Forelimb muscle (tissue), 1 donor: ENCODE measurements around the gene LEFTY2. TPM values are rescaled to one million over a fixed set of nuclear protein-coding genes. Genes with fewer than 3 reads are reported as not detected.
"Not testable (repeated sequence)": the region's sequence is repeated elsewhere in the genome, so short reads cannot be mapped to it uniquely, and the experiment has no call there.

Experiments
- DNase-seq: peaks from one replicate; pipeline ENCODE4 v3.0.0-alpha.2; 2013; ENCODE audit warnings: low read depth
- polyA plus RNA-seq: library from polyadenylated mRNA; unstranded; fragments of 120-200 nt; gene quantifications from one replicate; pipeline ENCODE4 v1.2.1, GENCODE V29; 2013; ENCODE audit not compliant: insufficient read length

Gene LEFTY2
- polyA plus RNA-seq: 6.4 TPM

GRCh38 chr1:225941187-225941941 is at the start of gene LEFTY2:
Gene LEFTY2, minus strand, starts transcription at chr1:225941220. Its CDS starts 80 bp downstream, at chr1:225941140.
- DNase-seq: peak; percentile 72

GRCh38 chr1:225987491-225988316 is 46.7 kb upstream of the LEFTY2 start:
- no peak for DNase-seq

GRCh38 chr1:225981714-225982113 is 40.7 kb upstream of the LEFTY2 start:
- no peak for DNase-seq

GRCh38 chr1:225980005-225980836 is 39.2 kb upstream of the LEFTY2 start:
- DNase-seq: no peak

- no peak for DNase-seq
Measured at GRCh38 chr1:225979421-225979820, 38.4 kb upstream of the LEFTY2 start.

DNA sequence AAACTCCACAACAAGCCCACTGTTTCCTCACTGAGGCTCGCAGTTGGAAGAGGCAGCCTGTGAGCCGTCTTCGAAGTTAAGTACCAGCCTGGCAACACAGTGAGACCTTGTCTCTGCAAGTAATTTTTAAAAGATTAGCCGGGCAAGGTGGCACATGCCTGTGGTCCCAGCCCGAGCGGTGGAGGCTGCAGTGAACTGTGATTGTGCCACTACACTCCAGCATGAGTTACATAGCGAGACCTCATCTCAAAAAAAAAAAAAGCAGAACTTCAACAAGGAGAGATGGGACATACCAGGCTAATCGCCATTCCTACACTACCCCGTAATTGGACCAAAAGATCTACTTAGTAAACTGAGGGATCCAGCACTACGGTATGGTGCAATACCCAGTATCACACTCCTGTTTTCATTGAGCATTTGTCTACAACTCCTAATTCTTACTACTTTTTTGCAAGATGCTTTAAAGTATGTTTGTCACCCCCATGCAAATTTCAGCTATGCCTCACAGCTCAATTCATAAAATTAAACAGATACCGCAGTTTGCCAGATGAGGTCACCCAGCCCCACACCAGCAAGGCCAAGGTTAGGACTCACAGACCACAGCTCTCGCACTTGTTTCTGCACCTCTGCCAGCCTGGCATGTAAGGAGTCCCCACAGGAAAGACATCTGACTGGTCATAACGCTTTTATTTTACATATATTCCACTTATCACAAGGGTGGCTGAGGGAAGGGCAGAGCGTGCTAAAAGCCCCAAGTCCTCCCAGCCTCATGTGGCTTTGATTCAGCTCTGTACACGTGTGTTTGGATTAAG is 37.1 kb upstream of the LEFTY2 start:
- DNase-seq: no peak

DNA sequence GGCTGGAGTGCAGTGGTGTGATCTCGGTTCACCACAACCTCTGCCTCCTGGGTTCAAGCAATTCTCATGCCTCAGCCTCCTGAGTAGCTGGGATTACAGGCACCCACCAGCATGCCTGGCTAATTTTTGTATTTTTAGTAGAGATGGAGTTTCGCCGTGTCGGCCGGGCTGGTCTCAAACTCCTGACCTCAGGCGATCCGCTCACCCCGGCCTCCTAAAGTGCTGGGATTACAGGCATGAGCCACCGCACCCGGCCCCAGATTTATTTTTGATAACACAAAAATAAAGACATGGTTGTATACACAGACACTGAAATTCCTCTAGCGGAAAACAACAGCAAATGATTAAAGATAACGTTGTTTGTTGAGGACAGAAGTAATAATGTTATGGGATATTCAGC is 34.1 kb upstream of the LEFTY2 start:
- DNase-seq: not testable (repeated sequence)

GRCh38 chr1:225974454-225974853 is 33.4 kb upstream of the LEFTY2 start:
- DNase-seq: no peak

GRCh38 chr1:225973158-225973557 is 32.1 kb upstream of the LEFTY2 start:
- DNase-seq: no peak

- DNase-seq: no peak
Measured at GRCh38 chr1:225972344-225973152, 31.5 kb upstream of the LEFTY2 start.

DNA sequence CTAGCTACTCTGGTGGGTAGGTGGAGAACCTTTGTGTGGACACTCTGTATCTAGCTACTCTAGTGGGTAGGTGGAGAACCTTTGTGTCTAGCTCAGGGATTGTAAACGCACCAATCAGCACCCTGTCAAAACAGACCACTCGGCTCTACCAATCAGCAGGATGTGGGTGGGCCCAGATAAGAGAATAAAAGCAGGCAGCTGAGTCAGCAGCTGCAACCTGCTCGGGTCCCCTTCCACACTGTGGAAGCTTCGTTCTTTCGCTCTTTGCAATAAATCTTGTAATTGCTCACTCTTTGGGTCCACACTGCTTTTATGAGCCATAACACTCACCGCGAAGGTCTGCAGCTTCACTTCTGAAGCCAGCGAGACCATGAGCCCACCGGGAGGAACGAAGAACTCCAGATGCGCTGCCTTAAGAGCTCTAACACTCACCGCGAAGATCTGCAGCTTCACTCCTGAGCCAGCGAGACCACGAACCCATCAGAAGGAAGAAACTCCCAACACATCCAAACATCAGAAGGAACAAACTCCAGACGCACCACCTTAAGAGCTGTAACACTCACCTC is 29.7 kb upstream of the LEFTY2 start:
- not testable (repeated sequence) for DNase-seq

DNA sequence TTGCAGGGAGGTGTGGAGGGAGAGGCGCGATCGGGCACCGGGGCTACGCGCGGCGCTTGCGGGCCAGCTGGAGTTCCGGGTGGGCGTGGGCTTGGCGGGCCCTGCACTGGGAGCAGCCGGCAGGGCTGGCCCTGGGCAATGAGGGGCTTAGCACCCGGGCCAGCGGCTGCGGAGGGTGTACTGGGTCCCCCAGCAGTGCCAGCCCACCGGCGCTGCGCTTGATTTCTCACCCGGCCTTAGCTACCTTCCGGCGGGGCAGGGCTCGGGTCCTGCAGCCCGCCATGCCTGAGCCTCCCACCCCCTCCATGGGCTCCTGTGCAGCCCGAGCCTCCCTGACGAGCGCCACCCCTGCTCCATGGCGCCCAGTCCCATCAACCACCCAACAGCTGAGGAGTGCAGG is 28.7 kb upstream of the LEFTY2 start:
- not testable (repeated sequence) for DNase-seq

GRCh38 chr1:225965231-225965630 is 24.2 kb upstream of the LEFTY2 start:
- no peak for DNase-seq

DNA sequence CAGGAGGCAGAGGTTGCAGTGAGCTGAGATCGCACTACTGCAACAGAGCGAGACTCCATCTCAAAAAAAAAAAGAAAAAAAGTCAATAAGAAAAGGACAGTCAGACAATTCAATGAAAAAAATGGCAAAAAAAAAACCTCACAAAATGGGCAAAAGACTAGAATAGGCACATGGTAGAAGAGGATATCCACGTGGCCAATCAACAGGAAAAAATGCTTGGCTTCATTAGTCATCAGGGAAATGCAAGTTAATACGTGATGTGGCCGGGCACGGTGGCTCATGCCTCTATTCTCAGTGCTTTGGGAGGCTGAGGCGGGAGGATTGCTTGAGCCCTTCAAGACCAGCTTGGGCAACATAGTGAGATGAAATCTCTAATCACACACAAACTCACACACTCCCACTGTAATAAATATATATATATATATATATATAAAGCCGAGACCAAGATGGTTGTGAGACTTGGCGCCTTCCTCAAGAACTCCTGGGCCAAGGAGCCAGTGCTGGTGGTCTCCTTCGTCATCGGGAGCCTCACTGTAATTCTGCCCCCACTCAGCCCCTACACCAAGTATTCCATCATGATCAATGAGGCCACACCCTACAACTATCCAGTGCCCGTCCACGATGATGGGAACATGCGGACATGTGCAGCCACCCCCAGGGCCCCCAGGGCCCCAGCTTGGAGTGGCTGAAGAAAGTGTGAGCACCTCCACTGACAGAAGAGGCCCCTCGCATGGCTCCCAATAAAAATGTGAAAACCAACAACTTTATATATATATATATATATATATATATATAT is 22.9 kb upstream of the LEFTY2 start:
- DNase-seq: no peak

DNA sequence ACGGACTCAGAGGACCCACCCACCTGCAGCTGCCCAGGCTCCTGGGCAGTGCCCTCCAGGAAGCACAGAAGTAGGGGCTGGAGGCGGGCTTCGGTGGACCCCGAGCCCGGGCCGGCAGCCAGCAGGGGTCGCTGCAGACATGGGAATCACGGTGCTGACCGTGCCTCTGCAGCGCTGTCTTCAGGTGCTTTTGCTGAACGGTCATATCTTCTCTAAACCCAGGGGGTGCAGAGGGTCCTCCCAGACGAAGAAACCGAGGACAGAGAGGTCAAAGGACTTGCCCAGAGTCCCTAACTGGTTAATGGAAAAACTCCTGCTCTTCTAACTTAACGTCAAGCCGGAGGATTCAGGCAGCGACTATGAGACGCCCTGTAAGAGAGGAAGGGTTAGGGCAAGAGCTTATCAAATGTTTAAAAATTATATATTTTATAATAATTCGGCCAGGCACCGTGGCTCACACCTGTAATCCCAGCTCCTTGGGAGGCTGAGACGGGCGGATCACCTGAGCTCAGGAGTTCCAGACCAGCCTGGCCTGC is 21.5 kb upstream of the LEFTY2 start:
- no peak for DNase-seq

DNA sequence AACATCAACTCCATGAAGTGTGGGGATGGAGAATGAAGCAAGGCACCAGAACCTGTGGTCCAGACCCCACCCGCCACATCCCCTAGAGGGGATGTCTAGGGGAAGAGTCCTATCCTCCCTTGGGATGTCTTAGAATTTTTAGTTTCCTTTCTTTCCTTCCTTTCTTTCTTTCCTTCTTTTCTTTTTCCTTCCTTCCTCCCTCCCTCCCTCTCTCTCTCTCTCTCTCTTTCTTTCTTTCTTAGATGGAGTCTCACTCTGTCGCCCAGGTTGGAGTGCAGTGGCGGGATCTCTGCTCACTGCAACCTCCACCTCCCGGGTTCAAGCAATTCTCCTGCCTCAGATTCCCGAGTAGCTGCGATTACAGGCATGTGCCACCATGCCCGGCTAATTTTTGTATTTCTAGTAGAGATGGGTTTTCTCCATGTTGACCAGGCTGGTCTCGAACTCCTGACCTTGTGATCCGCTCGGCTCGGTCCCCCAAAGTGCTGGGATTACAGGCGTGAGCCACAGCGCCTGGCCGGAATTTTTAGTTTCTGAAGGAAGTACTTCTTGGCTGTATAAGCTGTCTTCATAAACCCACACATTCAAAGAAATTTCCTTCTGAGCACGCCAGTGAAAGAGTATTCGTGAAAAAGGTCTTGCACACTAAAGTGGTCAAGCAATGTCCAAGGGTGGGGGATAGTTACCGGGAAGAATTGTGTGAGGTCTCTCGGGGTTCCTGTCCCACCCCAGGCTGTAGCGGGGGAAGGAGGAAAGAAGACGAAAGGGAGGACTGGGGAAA is 20.8 kb upstream of the LEFTY2 start:
- no peak for DNase-seq

- no peak for DNase-seq
Measured at GRCh38 chr1:225958041-225958440, 17.0 kb upstream of the LEFTY2 start.

DNA sequence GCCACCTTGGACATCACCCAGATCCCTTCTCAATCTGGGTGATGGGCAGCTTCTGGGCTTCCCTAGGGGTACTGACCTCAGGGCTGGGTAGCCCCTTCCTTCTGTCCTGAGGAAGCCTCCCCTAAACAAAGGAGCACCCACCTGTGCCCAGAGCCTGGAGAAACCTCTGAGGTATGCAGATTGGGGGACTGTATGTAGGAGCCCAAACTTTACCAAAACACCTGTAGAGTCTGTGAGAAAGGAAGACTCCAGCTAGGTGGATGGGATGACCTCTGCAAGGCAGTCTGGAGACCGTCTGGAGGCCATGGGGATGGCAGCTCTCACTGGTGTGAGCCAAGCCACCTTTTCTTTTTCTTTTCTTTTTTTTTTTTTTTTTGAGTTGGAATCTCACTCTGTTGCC is 13.7 kb upstream of the LEFTY2 start:
- DNase-seq: no peak
